ENCODE data around the gene CAMK2D.

DNA sequence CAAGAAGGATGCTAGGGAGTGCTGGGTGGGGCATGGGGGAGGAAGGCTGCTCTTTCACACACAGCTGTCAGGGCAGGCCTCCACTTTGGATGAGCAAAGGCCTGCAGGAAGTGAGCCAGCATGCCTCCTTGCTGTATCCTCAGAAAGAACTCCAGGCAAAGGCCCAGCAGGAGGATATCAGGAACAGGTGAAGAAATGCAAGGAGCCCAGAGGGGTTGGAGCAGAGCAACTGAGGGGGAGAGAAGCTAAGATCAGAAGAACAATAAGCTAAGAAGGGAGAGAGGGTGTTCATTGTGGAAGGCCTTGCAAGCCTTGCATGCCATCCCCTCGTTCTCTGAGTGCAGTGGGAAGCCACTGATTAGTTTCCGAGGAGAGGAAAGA, 115.1 kb downstream of the CAMK2D start:
- TF ChIP-seq TAF1 (IDR thresholded peaks at IDR 0.05; ENCODE audit: borderline replicate concordance, insufficient read depth, low read length): no peak
- TF ChIP-seq, protein P1, sequence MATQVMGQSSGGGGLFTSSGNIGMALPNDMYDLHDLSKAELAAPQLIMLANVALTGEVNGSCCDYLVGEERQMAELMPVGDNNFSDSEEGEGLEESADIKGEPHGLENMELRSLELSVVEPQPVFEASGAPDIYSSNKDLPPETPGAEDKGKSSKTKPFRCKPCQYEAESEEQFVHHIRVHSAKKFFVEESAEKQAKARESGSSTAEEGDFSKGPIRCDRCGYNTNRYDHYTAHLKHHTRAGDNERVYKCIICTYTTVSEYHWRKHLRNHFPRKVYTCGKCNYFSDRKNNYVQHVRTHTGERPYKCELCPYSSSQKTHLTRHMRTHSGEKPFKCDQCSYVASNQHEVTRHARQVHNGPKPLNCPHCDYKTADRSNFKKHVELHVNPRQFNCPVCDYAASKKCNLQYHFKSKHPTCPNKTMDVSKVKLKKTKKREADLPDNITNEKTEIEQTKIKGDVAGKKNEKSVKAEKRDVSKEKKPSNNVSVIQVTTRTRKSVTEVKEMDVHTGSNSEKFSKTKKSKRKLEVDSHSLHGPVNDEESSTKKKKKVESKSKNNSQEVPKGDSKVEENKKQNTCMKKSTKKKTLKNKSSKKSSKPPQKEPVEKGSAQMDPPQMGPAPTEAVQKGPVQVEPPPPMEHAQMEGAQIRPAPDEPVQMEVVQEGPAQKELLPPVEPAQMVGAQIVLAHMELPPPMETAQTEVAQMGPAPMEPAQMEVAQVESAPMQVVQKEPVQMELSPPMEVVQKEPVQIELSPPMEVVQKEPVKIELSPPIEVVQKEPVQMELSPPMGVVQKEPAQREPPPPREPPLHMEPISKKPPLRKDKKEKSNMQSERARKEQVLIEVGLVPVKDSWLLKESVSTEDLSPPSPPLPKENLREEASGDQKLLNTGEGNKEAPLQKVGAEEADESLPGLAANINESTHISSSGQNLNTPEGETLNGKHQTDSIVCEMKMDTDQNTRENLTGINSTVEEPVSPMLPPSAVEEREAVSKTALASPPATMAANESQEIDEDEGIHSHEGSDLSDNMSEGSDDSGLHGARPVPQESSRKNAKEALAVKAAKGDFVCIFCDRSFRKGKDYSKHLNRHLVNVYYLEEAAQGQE (IDR thresholded peaks at IDR 0.05; ENCODE audit: insufficient read depth in 1 of 2, low read depth in 2 of 2, low read length in 2 of 2): no peak

All from PFSK-1 (cell line).